Suprapubic skin (tissue), 4 donors: Measurements from ENCODE around the gene ERGIC3. TPM values are rescaled to one million over a fixed set of nuclear protein-coding genes. Genes with fewer than 3 reads are reported as not detected.

Source experiments
- DNase-seq, 2 donors: peaks; one replicate each; pipeline ENCODE4 v3.0.0-alpha.2; 2019; ENCODE audit warnings: low spot score in 2 of 2
- H3K27ac ChIP-seq: fragments of 200-600 bp; sonication (generic); one replicate; pipeline ENCODE4 v1.5.1; 2019
- H3K27me3 ChIP-seq: fragments of 200-600 bp; sonication (generic); one replicate; pipeline ENCODE4 v1.5.1; 2019
- H3K36me3 ChIP-seq: fragments of 200-600 bp; sonication (generic); one replicate; pipeline ENCODE4 v1.5.1; 2019
- H3K4me1 ChIP-seq: fragments of 200-600 bp; sonication (generic); one replicate; pipeline ENCODE4 v1.5.1; 2019
- H3K4me3 ChIP-seq: fragments of 200-600 bp; sonication (generic); one replicate; pipeline ENCODE4 v1.5.1; 2019; ENCODE audit warnings: mild to moderate bottlenecking
- H3K9me3 ChIP-seq: fragments of 200-600 bp; sonication (generic); one replicate; pipeline ENCODE4 v1.5.1; 2019
- CTCF ChIP-seq, 2 donors: fragments of 200-600 bp in 1 of 2; fragments of 450-650 bp in 1 of 2; sonication (generic) in 1 of 2; IDR thresholded peaks; one replicate each; pipeline ENCODE4 v1.5.1; 2016 to 2019; ENCODE audit warnings: antibody characterized with exemption in 2 of 2, mild to moderate bottlenecking in 1 of 2, moderate library complexity in 1 of 2
- EP300 ChIP-seq: sonication (generic); formaldehyde crosslinking; IDR thresholded peaks from one replicate; pipeline ENCODE4 v1.6.1; 2017; ENCODE audit warnings: antibody characterized with exemption
- POLR2A ChIP-seq, 2 donors: fragments of 450-650 bp; IDR thresholded peaks; one replicate each; pipeline ENCODE4 v1.6.1; 2017; ENCODE audit warnings: antibody characterized with exemption in 2 of 2, mild to moderate bottlenecking in 2 of 2, moderate library complexity in 2 of 2
- POLR2AphosphoS5 ChIP-seq, 3 donors: sonication (generic); formaldehyde crosslinking; IDR thresholded peaks; one replicate each; pipeline ENCODE4 v1.6.1; 2017; ENCODE audit warnings: antibody characterized with exemption in 3 of 3
- WGBS: methylation state at CpG from one replicate; pipeline ENCODE4 v1.1.5; 2018; 5-methylcytosine and 5-hydroxymethylcytosine counted together
- total RNA-seq, 4 donors: library from RNA; depleted of rRNA; stranded (reverse); fragments of >200 nt; gene quantifications; one replicate each; pipeline ENCODE4 v1.1.0, GENCODE V29; 2016

Gene ERGIC3
- total RNA-seq, 4 donors from 2014 or later = 154 to 256 (median 225) TPM

DNA sequence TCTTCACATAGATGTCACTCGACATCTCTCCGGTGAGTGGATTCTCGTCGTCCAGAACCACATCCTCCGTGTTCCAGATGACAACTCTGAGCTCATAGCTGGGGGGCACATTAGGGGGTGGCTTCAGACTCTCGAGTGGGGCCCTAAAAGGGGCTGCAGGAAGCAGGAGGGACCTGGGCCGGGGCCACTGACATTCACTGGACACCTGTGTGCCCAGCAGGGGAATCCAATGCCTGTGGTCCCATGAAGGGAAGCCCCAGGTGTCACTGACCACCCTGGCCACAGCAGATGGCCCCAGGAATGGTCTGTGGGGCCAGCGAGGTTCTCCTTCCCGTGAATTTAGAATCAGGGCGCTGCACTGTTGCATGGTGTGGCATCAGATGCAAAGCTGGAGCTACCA is 18.7 kb downstream of the ERGIC3 start:
- Histone ChIP-seq H3K9me3 (no peaks in the 10 kb centered on the region), H3K4me1 (no peaks in the 10 kb centered on the region), H3K27ac (no peak overlapping the region), H3K36me3 (peaks cover 25% of the 10 kb centered on the region), H3K4me3 (no peak overlapping the region), H3K27me3 (no peaks in the 10 kb centered on the region)
- 68% methylated on average over 8 of the region's 10 CpGs for WGBS
- no peak for TF ChIP-seq POLR2AphosphoS5 (IDR thresholded peaks at IDR 0.05)
- TF ChIP-seq EP300 = no peak
- TF ChIP-seq POLR2A (IDR thresholded peaks at IDR 0.05) = no peak
- no peak for TF ChIP-seq CTCF (IDR thresholded peaks at IDR 0.05)
- no peak for DNase-seq

DNA sequence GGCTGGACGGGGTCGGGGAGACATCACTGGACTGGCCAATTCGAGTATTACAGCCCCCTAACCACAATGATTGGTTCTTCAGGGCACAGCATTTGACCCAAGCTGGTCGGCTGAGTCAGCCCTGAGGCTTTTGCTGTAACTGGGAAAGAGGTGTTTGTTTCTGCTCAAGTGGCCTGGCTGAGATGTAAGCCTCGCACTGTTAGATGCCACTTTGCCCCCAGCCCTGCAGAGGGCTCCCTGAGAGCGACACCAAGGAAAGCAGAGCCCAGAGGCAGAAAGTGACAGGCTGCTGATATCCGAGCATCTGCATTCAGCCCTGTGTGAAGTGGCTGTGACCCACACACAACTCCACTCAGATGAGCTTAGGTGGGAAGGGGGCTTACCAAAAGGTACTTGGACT is 19.4 kb downstream of the ERGIC3 start:
- peaks cover 19% of the 10 kb centered on the region for H3K36me3 ChIP-seq
- H3K4me1 ChIP-seq = no peaks in the 10 kb centered on the region
- no peaks in the 10 kb centered on the region for H3K27me3 ChIP-seq
- H3K9me3 ChIP-seq = no peaks in the 10 kb centered on the region
- no peak overlapping the region for H3K4me3 ChIP-seq
- no peak for TF ChIP-seq POLR2AphosphoS5 (IDR thresholded peaks at IDR 0.05)
- no peak for TF ChIP-seq POLR2A (IDR thresholded peaks at IDR 0.05)
- TF ChIP-seq CTCF (IDR thresholded peaks at IDR 0.05) = no peak
- TF ChIP-seq EP300 = no peak
- no peak for DNase-seq
- WGBS = no CpG with 5 or more reads among the region's 7 CpGs
- H3K27ac ChIP-seq = no peak overlapping the region

GRCh38 chr20:35561671-35562070 is 19.8 kb downstream of the ERGIC3 start:
- Histone ChIP-seq H3K9me3 (no peaks in the 10 kb centered on the region), H3K27me3 (no peaks in the 10 kb centered on the region), H3K36me3 (peaks cover 15% of the 10 kb centered on the region), H3K4me1 (no peaks in the 10 kb centered on the region), H3K27ac (no peak overlapping the region), H3K4me3 (no peak overlapping the region)
- TF ChIP-seq CTCF (IDR thresholded peaks at IDR 0.05) = no peak
- no peak for TF ChIP-seq EP300
- TF ChIP-seq POLR2AphosphoS5 (IDR thresholded peaks at IDR 0.05) = no peak
- no peak for TF ChIP-seq POLR2A (IDR thresholded peaks at IDR 0.05)
- no peak for DNase-seq
- WGBS = 92% methylated on average over 1 of the region's 5 CpGs

- TF ChIP-seq POLR2AphosphoS5 (IDR thresholded peaks at IDR 0.05) (no peak), POLR2A (IDR thresholded peaks at IDR 0.05) (no peak), CTCF (IDR thresholded peaks at IDR 0.05) (no peak), EP300 (no peak)
- DNase-seq = no peak
- Histone ChIP-seq H3K27ac (no peak overlapping the region), H3K4me1 (no peaks in the 10 kb centered on the region), H3K36me3 (peaks cover 5% of the 10 kb centered on the region), H3K4me3 (no peak overlapping the region), H3K9me3 (no peaks in the 10 kb centered on the region), H3K27me3 (no peaks in the 10 kb centered on the region)
- 90% methylated on average over 9 of the region's 10 CpGs for WGBS
These were observed 20.7 kb downstream of the ERGIC3 start for GRCh38 chr20:35562541-35563110.

GRCh38 chr20:35563834-35564233 is 22.0 kb downstream of the ERGIC3 start:
- 85% methylated on average over 10 of the region's 10 CpGs for WGBS
- no peak for DNase-seq
- no peak overlapping the region for H3K4me3 ChIP-seq
- no peak overlapping the region for H3K27ac ChIP-seq
- H3K4me1 ChIP-seq = no peaks in the 10 kb centered on the region
- TF ChIP-seq POLR2A (IDR thresholded peaks at IDR 0.05) (no peak), EP300 (no peak), CTCF (IDR thresholded peaks at IDR 0.05) (no peak), POLR2AphosphoS5 (IDR thresholded peaks at IDR 0.05) (no peak)
- H3K36me3 ChIP-seq = no peaks in the 10 kb centered on the region
- no peaks in the 10 kb centered on the region for H3K27me3 ChIP-seq
- no peaks in the 10 kb centered on the region for H3K9me3 ChIP-seq
